ENCODE measurements around the gene TSPEAR. TPM values are rescaled to one million over a fixed set of nuclear protein-coding genes. Genes with fewer than 3 reads are reported as not detected.
"Not testable (repeated sequence)": the region's sequence is repeated elsewhere in the genome, so short reads cannot be mapped to it uniquely, and the experiment has no call there.

TSPEAR gene
- total RNA-seq, 4 donors from 2014 or later, result under 0.01 to 0.23 TPM; not detected in 2

DNA sequence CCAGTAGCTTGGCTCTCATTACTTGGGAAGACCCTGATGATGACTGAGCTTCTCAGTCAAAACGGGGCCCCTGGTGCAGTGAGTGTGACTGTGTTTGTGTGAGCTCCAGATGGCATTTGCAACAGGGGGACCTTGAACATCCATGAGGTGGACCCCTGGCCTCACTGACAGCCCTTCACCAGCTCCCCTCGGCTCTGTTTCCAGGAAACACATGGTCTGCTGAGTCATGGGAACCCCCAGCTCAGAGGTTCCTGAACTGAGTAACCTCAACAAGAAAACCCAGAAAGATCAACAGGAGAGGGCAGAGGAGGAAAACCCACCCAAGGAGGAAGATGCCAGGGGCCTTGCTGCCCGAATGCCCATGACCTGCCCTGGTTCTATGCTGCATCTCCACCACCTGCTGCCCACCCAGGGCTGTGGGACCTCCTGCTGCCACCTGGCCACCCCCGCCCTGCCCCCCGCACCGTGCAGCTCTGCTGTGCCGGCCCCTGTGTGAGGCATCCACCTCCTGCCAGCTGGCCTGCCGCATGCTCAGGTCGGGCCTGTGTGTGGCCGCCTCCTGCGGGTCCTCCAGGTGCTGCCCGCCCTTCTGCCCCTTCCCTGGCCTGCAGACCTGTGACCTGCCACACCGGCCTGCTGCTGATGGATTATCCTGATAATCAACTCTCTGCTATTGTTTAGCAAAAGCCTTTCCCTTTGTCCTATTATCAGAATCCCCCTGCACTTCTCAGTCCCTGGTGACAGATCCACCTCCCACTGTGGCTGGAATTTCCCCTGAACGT lies 25.2 kb downstream of the TSPEAR start:
- peak; percentile 89 for DNase-seq (ENCODE audit: extremely low spot score)
- 49% methylated on average over 13 of the region's 14 CpGs for WGBS
- Histone ChIP-seq H3K9me3 (no peaks in the 10 kb centered on the region), H3K4me1 (no peaks in the 10 kb centered on the region), H3K27ac (replicated peaks in 1 of 4) (no peak overlapping the region), H3K27me3 (peaks cover 0 to 46% (median 0%) of the 10 kb centered on the region in 4 donors), H3K4me3 (no peak overlapping the region), H3K36me3 (no peaks in the 10 kb centered on the region)
- no peak for TF ChIP-seq POLR2AphosphoS5 (IDR thresholded peaks at IDR 0.05)
- TF ChIP-seq POLR2A (IDR thresholded peaks at IDR 0.05; ENCODE audit: low read depth), result no peak
- TF ChIP-seq, protein P1, sequence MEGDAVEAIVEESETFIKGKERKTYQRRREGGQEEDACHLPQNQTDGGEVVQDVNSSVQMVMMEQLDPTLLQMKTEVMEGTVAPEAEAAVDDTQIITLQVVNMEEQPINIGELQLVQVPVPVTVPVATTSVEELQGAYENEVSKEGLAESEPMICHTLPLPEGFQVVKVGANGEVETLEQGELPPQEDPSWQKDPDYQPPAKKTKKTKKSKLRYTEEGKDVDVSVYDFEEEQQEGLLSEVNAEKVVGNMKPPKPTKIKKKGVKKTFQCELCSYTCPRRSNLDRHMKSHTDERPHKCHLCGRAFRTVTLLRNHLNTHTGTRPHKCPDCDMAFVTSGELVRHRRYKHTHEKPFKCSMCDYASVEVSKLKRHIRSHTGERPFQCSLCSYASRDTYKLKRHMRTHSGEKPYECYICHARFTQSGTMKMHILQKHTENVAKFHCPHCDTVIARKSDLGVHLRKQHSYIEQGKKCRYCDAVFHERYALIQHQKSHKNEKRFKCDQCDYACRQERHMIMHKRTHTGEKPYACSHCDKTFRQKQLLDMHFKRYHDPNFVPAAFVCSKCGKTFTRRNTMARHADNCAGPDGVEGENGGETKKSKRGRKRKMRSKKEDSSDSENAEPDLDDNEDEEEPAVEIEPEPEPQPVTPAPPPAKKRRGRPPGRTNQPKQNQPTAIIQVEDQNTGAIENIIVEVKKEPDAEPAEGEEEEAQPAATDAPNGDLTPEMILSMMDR (IDR thresholded peaks at IDR 0.05), result no peak
- no peak for TF ChIP-seq EP300 (IDR thresholded peaks at IDR 0.05)
- intact Hi-C loops (cut with DNase I), result no loop called here

DNA sequence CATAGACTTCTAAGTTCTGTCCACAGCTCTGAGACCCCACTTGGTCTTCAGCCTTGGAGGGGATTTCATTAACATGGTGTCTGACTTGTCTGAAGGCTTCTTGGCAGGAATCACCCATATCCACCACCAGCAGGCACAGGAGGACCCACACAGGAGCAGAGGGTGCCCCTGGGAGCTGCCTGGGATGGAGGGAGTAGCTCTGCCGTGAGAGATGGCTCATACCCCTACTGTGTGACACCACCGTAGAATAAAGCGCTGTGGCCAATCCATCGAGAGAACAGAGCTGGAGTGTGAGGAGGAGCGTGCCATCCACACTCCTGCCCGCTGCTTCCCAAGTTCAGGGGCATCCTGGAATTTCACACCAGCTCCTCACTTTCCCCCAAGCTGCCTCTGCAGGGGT lies 26.3 kb downstream of the TSPEAR start:
- H3K36me3 ChIP-seq; intact Hi-C loops (cut with DNase I); H3K4me3 ChIP-seq; H3K4me1 ChIP-seq; H3K27ac ChIP-seq (replicated peaks in 1 of 4); H3K9me3 ChIP-seq: not testable (repeated sequence)
- no CpG with 5 or more reads among the region's 6 CpGs for WGBS
- peaks cover 0 to 46% (median 0%) of the 10 kb centered on the region in 4 donors for H3K27me3 ChIP-seq
- DNase-seq (ENCODE audit: extremely low spot score), result peak; percentile 81

DNA sequence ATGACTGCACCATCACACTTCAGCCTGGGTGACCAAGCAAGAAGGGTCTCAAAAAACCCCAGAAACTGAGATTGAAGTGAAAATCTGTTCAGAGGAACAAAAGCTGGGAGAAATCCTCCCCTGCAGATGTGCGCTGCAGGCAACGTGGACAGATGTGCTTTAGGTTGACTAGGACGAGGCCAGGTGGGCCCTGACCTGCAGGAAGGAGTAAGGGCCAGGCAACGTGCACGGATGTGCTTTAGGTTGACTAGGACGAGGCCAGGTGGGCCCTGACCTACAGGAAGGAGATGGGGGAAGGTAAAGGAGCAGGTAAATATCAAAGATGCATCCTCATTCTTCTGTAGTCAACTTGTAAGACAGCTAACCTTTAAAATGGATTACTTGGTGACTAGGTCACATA lies 26.9 kb downstream of the TSPEAR start:
- Histone ChIP-seq H3K4me1 (no peaks in the 10 kb centered on the region), H3K9me3 (no peaks in the 10 kb centered on the region), H3K27me3 (peaks cover 0 to 46% (median 0%) of the 10 kb centered on the region in 4 donors), H3K27ac (replicated peaks in 1 of 4) (no peak overlapping the region), H3K4me3 (no peak overlapping the region), H3K36me3 (no peaks in the 10 kb centered on the region)
- WGBS, result 71% methylated on average over 6 of the region's 6 CpGs
- no peak for TF ChIP-seq POLR2A (IDR thresholded peaks at IDR 0.05; ENCODE audit: low read depth)
- TF ChIP-seq, protein P1 (IDR thresholded peaks at IDR 0.05), result no peak
- TF ChIP-seq POLR2AphosphoS5 (IDR thresholded peaks at IDR 0.05), result no peak
- no peak for TF ChIP-seq EP300 (IDR thresholded peaks at IDR 0.05)
- intact Hi-C loops (cut with DNase I), result no loop called here
- DNase-seq (ENCODE audit: extremely low spot score), result no peak

DNA sequence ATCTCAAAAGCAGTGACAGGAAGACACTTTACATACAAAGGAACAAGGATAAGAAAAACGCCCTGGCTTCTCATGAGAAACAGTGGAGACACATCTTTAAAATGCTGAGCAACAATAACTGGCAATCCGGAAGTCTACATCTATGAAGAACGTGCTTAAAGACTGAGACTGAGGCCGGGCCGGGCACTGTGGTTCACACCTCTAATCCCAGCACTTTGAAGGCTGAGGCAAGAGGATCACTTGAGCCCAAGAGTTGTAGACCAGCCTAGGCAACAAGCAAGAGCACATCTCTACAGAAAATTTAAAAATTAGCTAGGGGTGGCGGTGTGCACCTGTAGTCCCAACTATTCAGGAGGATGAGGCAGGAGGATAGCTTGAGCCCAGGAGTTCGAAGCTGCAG lies 27.3 kb downstream of the TSPEAR start:
- intact Hi-C loops (cut with DNase I), result no loop called here
- DNase-seq (ENCODE audit: extremely low spot score), result no peak

DNA sequence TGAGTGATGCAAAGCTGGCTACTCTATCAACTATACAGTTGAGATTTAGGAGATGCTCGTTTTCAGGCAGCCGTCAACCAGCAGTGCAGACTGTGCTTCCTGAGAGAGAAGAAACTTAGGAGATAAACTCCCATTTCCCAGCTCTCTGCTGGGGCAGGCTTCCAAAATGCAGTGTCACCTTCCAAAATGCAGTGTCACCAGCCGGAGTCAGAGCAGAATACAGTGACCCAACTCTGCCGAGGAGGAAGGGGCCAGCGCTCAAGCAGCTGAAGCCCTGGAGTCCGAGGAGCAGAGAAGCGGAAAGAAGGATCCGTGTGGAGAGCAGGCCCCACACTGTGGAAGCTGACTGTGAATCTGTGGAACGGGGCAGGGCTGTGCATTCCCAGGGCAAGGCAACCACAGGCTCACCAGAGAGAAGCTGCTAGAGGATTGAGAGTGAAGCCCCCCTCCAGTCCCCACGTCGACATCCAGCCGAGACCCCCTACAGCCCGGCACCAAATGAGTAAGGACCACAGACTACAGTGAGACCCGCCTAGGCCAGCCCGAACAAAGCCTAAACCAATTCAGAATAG lies 28.7 kb downstream of the TSPEAR start:
- H3K27ac ChIP-seq (replicated peaks in 1 of 4), result no peak overlapping the region
- no peaks in the 10 kb centered on the region for H3K4me1 ChIP-seq
- TF ChIP-seq, protein P1 (IDR thresholded peaks at IDR 0.05), result no peak
- TF ChIP-seq POLR2A (IDR thresholded peaks at IDR 0.05; ENCODE audit: low read depth) (no peak), EP300 (IDR thresholded peaks at IDR 0.05) (no peak), POLR2AphosphoS5 (IDR thresholded peaks at IDR 0.05) (no peak)
- intact Hi-C loops (cut with DNase I), result no loop called here
- H3K9me3 ChIP-seq, result no peaks in the 10 kb centered on the region
- no peak overlapping the region for H3K4me3 ChIP-seq
- WGBS, result 87% methylated on average over 14 of the region's 15 CpGs
- H3K36me3 ChIP-seq, result no peaks in the 10 kb centered on the region
- peak; percentile 84 for DNase-seq (ENCODE audit: extremely low spot score)
- peaks cover 0 to 32% (median 0%) of the 10 kb centered on the region in 4 donors for H3K27me3 ChIP-seq

More for the DNA sequence above, 27.3 kb downstream of the TSPEAR start:
- H3K4me1 ChIP-seq, result no peaks in the 10 kb centered on the region
- no peaks in the 10 kb centered on the region for H3K36me3 ChIP-seq
- WGBS, result 76% methylated on average over 7 of the region's 7 CpGs
- peaks cover 0 to 46% (median 0%) of the 10 kb centered on the region in 4 donors for H3K27me3 ChIP-seq
- no peaks in the 10 kb centered on the region for H3K9me3 ChIP-seq
- TF ChIP-seq, protein P1 (IDR thresholded peaks at IDR 0.05), result no peak
- no peak overlapping the region for H3K4me3 ChIP-seq
- no peak overlapping the region for H3K27ac ChIP-seq (replicated peaks in 1 of 4)
